Adrenal gland (tissue), 5 donors: ENCODE data around the gene HEATR5A.

Experiments used
- POLR2A ChIP-seq, 2 donors: fragments of 450-650 bp; IDR thresholded peaks; one replicate each; pipeline ENCODE4 v1.6.1; 2017; ENCODE audit warnings: antibody characterized with exemption in 2 of 2, mild to moderate bottlenecking in 2 of 2, moderate library complexity in 1 of 2
- TF ChIP-seq, protein P1 (sequence below), 6 experiments: fragments of 450-650 bp in 4 of 6; fragments of 200-600 bp in 2 of 6; sonication (generic) in 1 of 6; IDR thresholded peaks; 1 replicate in 5 of 6; 2 replicates in 1 of 6; pipeline versions ENCODE4 v1.5.1 to v1.8.0; 2016 to 2021; ENCODE audit warnings: antibody characterized with exemption in 6 of 6, mild to moderate bottlenecking in 2 of 6, moderate library complexity in 1 of 6
- donor health status: DM: no; HTN: no; CAD: no.

DNA sequence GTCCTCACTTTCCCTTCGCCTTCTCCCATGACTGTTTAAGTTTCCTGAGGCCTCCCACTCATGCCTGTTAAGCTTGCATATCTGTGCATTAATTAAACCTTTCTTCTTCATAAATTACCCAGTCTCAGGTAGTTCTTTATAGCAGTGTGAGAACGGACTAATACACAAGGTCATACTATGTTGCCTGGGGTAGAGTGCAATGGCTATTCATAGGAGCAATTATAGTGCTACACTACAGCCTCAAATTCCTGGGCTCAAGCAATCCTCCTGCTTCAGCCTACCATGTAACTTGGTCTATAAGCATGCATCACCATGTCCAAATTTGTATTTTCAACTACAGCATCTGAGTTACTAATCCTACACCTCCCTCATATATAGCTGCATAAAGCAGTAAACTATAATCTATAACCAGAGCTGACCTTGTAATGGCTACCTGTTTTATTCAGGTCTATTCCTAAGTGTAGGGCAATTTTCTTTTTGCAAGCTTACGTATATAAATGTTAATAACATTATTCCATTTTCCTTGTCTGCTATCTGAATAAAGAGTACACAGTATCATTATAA is 18.9 kb downstream of the HEATR5A start:
- no peak for TF ChIP-seq POLR2A (IDR thresholded peaks at IDR 0.05)
- TF ChIP-seq, protein P1, sequence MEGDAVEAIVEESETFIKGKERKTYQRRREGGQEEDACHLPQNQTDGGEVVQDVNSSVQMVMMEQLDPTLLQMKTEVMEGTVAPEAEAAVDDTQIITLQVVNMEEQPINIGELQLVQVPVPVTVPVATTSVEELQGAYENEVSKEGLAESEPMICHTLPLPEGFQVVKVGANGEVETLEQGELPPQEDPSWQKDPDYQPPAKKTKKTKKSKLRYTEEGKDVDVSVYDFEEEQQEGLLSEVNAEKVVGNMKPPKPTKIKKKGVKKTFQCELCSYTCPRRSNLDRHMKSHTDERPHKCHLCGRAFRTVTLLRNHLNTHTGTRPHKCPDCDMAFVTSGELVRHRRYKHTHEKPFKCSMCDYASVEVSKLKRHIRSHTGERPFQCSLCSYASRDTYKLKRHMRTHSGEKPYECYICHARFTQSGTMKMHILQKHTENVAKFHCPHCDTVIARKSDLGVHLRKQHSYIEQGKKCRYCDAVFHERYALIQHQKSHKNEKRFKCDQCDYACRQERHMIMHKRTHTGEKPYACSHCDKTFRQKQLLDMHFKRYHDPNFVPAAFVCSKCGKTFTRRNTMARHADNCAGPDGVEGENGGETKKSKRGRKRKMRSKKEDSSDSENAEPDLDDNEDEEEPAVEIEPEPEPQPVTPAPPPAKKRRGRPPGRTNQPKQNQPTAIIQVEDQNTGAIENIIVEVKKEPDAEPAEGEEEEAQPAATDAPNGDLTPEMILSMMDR (IDR thresholded peaks at IDR 0.05): no peak
